Neutrophil (primary cell): ENCODE measurements around the gene MTREX.

Experiments
- H3K27ac ChIP-seq: fragments of 200-600 bp; sonication (generic); 2 replicates; pipeline ENCODE4 v1.5.1; 2016; ENCODE audit warnings: mild to moderate bottlenecking, moderate library complexity
- H3K27me3 ChIP-seq: fragments of 200-600 bp; sonication (generic); 2 replicates; pipeline ENCODE4 v1.6.0; 2016; ENCODE audit warnings: mild to moderate bottlenecking
- H3K36me3 ChIP-seq: fragments of 200-600 bp; sonication (generic); 2 replicates; pipeline ENCODE4 v1.5.1; 2017
- H3K4me1 ChIP-seq, 2 experiments: fragments of 200-600 bp in 1 of 2; sonication (generic) in 1 of 2; 1 replicate in 1 of 2; 2 replicates in 1 of 2; pipeline versions ENCODE4 v1.5.1 to v1.6.1; 2013 to 2016; ENCODE audit warnings: low read depth in 1 of 2, low read length in 1 of 2, mild to moderate bottlenecking in 1 of 2, moderate library complexity in 1 of 2; ENCODE audit not compliant: control insufficient read depth in 1 of 2, insufficient read depth in 1 of 2
- H3K4me3 ChIP-seq, 2 experiments: fragments of 200-600 bp in 1 of 2; sonication (generic) in 1 of 2; 1 replicate in 1 of 2; 2 replicates in 1 of 2; pipeline ENCODE4 v1.5.1; 2013 to 2016; ENCODE audit warnings: low read depth in 1 of 2, low read length in 1 of 2, mild to moderate bottlenecking in 1 of 2, moderate library complexity in 1 of 2
- H3K9me3 ChIP-seq: fragments of 200-600 bp; sonication (generic); 2 replicates; pipeline ENCODE4 v1.5.1; 2016
- CTCF ChIP-seq: fragments of 200-600 bp; sonication (generic); IDR thresholded peaks from 2 replicates; pipeline ENCODE4 v1.5.1; 2016; ENCODE audit warnings: antibody characterized with exemption

MTREX gene

GRCh38 chr5:55325621-55326020, 17.8 kb downstream of the MTREX start:
- Histone ChIP-seq H3K27ac (no peak overlapping the region), H3K27me3 (no peaks in the 10 kb centered on the region), H3K4me3 (no peak overlapping the region), H3K4me1 (no peaks in the 10 kb centered on the region), H3K36me3 (peaks cover 28% of the 10 kb centered on the region), H3K9me3 (no peaks in the 10 kb centered on the region)
- no peak for TF ChIP-seq CTCF

GRCh38 chr5:55327281-55327680, 19.5 kb downstream of the MTREX start:
- no peak for TF ChIP-seq CTCF
- no peaks in the 10 kb centered on the region for H3K4me1 ChIP-seq
- H3K9me3 ChIP-seq: no peaks in the 10 kb centered on the region
- peaks cover 37% of the 10 kb centered on the region for H3K36me3 ChIP-seq
- no peak overlapping the region for H3K4me3 ChIP-seq
- no peak overlapping the region for H3K27ac ChIP-seq
- H3K27me3 ChIP-seq: no peaks in the 10 kb centered on the region

DNA sequence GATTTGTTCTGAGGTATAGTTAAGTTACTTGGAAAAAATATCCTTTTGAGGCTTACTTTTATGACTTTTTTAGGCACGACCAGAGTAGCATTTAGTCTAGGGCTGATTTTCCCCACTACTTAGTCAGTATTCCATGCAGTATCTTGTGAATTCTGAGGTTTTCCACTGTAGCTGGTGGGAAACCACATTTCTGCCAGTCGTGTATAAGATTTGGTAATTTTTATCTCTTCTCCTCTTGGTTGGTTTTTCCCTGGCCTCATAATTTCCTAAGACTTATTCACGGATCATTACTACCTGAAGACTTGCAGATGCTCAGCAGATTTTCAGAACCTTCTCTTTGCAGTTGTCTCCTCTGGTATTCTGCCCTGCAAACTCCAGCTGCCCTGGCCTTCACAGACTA, 23.5 kb downstream of the MTREX start:
- H3K4me1 ChIP-seq: no peaks in the 10 kb centered on the region
- no peak overlapping the region for H3K4me3 ChIP-seq
- no peaks in the 10 kb centered on the region for H3K27me3 ChIP-seq
- no peak for TF ChIP-seq CTCF
- H3K9me3 ChIP-seq: no peaks in the 10 kb centered on the region
- H3K36me3 ChIP-seq: peaks cover 38% of the 10 kb centered on the region
- H3K27ac ChIP-seq: no peak overlapping the region

GRCh38 chr5:55333017-55333416, 25.2 kb downstream of the MTREX start:
- Histone ChIP-seq H3K9me3 (no peaks in the 10 kb centered on the region), H3K27ac (no peak overlapping the region), H3K4me1 (no peaks in the 10 kb centered on the region), H3K36me3 (peaks cover 36% of the 10 kb centered on the region), H3K4me3 (no peak overlapping the region), H3K27me3 (no peaks in the 10 kb centered on the region)
- TF ChIP-seq CTCF: no peak

DNA sequence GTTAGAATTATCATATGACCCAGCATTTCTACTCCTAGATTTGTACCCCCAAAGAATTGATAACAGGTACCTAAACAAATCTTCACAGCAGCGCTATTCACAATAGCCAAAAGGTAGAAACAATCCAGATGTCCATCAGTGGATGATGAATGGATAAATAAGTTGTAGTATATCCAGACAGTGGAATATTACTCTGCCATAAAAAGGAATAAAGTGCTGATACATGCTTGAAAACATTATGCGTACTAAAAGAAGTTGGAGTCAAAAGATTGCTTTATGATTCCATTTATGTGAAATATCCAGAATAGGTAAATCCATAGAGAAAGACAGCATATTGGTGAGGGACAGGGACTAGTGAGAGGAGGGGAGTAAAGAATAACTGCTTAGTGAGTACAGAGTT, 26.0 kb downstream of the MTREX start:
- Histone ChIP-seq H3K27ac (no peak overlapping the region), H3K9me3 (no peaks in the 10 kb centered on the region), H3K4me1 (no peaks in the 10 kb centered on the region), H3K27me3 (no peaks in the 10 kb centered on the region), H3K4me3 (no peak overlapping the region), H3K36me3 (peaks cover 28% of the 10 kb centered on the region)
- TF ChIP-seq CTCF: no peak

GRCh38 chr5:55338092-55338613, 30.4 kb downstream of the MTREX start:
- no peaks in the 10 kb centered on the region for H3K9me3 ChIP-seq
- peaks cover 31% of the 10 kb centered on the region for H3K36me3 ChIP-seq
- TF ChIP-seq CTCF: no peak
- no peaks in the 10 kb centered on the region for H3K27me3 ChIP-seq
- no peaks in the 10 kb centered on the region for H3K4me1 ChIP-seq
- H3K27ac ChIP-seq: no peak overlapping the region
- no peak overlapping the region for H3K4me3 ChIP-seq
